NCI-H2227 (cell line): ENCODE measurements around the gene DYNC2H1.

ENCODE experiments used
- DNase-seq: peaks from one replicate; lab custom pipeline; 2025; ENCODE audit not compliant: unreplicated experiment; lab: John Stamatoyannopoulos, UW

The DYNC2H1 gene, protein sequence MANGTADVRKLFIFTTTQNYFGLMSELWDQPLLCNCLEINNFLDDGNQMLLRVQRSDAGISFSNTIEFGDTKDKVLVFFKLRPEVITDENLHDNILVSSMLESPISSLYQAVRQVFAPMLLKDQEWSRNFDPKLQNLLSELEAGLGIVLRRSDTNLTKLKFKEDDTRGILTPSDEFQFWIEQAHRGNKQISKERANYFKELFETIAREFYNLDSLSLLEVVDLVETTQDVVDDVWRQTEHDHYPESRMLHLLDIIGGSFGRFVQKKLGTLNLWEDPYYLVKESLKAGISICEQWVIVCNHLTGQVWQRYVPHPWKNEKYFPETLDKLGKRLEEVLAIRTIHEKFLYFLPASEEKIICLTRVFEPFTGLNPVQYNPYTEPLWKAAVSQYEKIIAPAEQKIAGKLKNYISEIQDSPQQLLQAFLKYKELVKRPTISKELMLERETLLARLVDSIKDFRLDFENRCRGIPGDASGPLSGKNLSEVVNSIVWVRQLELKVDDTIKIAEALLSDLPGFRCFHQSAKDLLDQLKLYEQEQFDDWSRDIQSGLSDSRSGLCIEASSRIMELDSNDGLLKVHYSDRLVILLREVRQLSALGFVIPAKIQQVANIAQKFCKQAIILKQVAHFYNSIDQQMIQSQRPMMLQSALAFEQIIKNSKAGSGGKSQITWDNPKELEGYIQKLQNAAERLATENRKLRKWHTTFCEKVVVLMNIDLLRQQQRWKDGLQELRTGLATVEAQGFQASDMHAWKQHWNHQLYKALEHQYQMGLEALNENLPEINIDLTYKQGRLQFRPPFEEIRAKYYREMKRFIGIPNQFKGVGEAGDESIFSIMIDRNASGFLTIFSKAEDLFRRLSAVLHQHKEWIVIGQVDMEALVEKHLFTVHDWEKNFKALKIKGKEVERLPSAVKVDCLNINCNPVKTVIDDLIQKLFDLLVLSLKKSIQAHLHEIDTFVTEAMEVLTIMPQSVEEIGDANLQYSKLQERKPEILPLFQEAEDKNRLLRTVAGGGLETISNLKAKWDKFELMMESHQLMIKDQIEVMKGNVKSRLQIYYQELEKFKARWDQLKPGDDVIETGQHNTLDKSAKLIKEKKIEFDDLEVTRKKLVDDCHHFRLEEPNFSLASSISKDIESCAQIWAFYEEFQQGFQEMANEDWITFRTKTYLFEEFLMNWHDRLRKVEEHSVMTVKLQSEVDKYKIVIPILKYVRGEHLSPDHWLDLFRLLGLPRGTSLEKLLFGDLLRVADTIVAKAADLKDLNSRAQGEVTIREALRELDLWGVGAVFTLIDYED (N-terminal part only)

DNA sequence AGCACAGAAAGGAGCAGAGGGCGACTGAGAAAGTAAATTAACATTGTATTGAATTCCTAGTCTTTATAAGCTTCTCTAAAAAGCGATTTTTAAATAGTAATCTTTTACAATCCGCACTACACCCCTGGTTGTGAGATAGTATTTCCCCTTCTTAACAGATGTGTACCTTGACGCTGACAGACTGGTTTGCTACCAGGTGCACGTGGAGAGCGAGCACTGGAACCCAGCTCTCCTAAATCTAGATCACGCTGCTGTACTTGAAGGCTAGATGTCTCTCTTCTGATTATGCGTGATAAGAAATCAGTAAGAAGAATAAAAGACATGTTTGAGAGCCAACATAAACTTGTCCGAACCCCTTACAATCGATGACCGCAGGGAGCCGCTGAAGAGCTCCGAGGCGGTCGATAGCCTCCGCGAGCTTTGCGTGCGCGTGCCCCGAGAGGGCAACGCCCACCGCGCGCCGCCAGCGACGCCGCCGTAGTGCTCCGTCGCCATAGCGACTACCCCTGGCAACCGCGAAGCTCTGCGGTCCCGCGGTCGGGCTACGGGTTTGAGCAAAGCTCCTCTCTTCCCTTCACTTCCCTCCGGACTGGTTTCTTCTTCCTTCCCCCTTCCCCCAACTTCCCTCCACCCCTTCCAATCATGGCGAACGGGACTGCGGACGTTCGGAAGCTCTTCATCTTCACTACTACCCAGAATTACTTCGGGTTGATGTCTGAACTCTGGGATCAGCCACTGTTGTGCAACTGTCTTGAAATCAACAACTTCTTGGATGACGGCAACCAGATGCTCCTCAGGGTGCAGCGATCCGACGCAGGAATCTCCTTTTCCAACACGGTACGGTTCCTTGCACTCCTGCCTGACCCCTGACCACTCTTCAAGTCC, at the start of gene DYNC2H1:
DYNC2H1 (plus strand) TSS at position 494 of the 885 bp plus-strand sequence; CDS start at position 643, 149 bp downstream.
- DNase-seq = peak; percentile 93

DNA sequence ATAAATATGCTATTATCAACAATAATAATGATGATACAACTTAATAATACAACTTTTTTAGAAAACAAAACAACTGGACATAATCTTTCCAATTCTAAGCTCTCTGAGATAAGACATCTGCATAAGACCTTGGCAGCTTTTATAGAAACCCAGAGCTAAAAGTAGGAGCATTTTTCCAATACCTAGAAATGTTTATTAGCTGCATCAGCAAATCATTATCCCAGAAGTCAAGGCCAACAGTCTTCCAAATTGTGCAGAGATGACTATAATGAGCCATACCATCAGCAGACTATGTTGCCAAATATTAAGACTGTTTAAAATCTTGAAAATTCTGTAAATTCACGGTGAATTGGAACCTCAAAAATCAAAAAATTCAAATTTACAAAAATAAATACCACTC, 47.6 kb upstream of the DYNC2H1 start:
- DNase-seq = no peak

DNA sequence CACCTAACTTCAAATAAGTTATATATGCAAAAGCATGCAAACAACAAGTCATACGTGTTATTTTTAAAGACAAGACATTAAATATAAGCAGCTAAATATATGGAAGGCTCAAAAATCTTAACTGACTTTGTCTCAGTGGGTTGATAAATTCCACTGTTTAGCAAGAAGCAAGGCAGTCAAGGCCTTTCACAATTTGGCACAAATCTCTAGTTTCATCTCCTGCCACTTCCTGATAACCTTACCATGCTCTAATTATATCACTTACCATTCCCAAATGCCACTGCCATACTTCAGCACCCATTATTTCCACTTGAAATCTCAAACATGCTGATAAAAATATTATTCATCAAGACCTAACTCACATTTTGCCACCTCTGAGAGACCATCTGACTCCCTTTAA, 42.1 kb upstream of the DYNC2H1 start:
- no peak for DNase-seq

DNA sequence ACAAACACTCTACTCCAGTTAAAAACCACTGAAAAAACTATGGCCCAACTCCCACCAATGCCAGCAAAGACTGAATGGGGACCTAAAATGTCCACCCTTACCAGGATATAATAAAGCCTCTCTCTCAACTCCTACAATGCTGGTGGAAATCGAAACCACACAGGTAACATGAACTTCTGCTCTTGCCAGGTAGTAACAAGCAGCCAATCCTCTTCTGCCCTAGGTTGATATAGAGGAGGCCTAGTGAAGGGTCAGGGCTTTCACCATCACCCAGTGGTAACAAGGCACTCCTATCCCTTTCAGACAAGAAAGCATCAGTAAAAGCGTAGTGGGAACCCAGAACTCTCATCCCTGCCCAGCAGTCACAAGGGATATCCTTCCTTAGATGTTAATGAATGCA, 39.9 kb upstream of the DYNC2H1 start:
- no peak for DNase-seq

DNA sequence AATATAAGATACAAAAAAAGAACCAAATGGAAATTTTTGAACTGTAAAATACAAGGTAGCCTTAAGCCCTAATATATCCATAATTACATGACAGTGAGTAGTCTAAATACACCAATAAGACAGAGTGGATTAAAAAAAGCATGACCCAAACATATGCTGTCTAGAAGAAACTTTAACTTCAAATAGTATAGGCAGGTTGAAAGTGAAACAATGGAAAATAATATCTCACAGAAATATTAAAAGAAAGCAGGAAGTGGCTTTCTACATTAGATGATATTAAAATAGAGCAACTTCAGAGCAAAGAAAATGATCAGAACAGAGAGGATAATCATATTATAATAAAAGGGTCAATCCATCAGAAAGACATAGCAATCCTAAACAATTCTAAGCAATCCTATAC, 39.1 kb upstream of the DYNC2H1 start:
- DNase-seq = no peak

DNA sequence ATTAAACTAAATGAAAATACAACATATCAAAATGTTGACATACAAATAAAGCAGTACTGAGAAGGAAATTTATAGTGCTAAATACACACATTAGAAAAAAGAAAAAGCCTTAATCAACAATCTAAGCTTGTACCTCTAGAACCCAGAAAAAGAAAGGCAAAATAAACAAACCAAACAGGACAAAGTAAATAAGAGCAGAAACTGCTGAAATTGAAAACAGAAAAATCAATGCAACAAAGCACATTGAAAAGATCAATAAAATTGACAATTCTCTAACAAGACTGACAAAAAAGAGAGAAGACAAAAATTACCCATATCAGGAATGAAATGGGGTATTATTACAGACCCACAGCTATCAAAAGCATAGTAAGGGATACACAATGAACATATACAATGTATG, 38.2 kb upstream of the DYNC2H1 start:
- no peak for DNase-seq

DNA sequence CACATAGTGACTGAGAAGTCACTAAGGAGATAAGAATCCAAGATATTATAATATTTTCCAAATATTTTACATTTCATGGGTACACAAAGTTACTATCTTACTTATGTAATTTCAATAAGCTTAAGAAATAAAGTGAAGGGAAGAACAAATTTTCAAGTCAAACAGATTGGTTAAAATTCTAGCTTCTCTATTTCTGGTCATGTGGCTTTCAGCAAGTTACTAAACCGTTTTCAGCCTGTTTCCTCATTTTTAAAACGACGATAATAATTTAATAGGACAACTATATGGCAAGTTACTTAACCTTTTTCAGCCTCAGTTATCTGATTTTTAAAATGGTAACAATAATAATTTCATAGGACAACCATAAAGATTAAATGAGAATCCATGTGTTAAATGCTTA, 32.9 kb upstream of the DYNC2H1 start:
- DNase-seq = no peak

DNA sequence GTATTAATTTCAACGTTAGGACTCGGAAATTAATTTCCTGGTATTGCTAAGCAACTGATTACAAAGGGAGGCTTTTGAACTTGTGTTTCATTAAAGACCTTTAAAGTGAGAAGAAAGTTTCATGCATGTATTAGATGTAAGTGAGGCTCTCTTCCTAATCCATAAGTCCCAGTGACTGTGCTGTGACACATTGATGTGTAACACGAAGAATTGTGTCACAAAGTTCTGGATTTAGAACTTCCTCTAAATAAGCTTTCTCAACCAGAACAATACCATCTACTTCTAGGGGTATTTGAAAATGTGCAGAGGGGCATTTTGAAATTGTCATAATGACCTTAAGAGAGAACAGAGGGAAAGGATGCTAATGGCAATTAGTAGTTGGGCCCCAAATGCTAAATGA, 31.7 kb upstream of the DYNC2H1 start:
- no peak for DNase-seq

DNA sequence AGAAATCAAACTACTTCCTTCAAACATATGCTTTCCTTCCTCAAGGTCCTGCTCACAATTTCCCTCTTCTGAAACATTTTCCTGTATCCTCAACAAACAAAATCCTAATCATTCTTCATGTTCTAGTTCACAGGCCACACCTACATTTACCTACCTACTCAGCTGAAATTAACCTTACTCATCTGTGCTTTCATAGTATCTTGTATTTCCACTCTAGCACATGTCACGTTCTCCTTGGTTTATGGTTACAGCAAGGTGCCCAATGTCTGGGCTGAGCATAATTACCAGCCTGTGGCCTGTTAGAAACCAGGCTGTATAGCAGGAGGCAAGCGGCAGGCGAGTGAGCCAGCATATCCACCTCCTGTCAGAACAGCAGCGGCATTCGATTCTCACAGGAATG, 30.5 kb upstream of the DYNC2H1 start:
- no peak for DNase-seq

DNA sequence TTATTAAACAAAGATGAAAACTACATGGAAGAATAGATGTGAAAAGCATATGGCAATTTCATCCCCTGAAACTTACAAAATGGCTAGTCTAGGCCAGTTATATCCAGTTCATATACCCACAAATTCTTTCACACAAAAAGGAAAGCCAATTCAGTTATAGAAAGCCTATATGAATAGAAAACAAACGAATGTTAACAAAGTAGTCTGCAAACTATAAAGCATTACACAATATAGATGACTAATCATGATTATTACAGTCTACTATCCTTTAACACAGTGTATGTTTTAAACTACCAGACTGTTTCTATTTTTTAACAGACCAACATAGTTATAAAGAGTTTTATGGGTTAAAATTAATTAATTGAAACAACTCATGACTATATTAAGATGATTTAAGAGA, 29.4 kb upstream of the DYNC2H1 start:
- DNase-seq = no peak

DNA sequence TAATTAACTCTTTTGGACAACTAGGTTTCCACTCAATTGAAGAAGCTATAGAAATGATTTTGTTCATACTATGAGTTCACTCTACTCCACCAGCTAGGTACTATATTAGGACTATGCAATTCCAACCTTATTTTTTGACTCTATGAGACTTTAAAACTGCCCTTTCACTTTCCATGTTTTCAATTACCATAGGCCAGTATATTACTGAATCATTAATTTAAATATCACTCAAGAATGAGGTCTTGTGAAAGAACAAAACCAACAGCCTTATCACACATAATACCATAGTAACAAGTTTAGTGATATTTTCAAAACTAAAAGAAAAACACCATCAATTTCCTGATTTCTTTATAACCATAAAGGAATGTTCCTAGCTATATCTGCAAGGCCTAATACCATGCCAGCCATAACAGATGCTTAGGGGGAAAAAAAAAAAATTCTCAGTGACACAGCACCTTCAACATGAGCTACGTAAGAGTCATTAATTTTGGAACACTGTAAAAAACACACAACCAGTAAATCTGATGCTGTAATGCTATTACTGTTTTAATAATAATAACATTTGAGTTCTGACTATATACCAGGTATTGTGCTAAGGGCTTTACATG, 23.4 kb upstream of the DYNC2H1 start:
- no peak for DNase-seq

DNA sequence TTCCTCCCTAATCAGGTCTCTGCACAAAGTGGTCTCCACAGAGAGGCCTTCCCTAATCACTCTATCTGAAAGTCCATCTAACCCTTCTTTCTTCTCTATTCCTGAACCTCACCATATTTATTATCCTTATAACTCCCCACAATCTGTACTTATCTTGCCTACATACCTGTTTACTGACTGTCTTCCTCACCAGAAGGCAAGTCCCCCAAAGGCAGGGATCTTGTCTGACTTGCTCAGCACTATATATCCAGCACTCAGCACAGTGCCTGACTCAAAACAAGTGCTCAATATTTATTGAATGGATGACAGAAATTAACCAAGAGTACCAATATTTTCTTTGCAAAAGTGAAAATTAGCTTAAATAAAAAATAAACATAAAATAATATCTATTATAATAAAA, 22.8 kb upstream of the DYNC2H1 start:
- DNase-seq = no peak

DNA sequence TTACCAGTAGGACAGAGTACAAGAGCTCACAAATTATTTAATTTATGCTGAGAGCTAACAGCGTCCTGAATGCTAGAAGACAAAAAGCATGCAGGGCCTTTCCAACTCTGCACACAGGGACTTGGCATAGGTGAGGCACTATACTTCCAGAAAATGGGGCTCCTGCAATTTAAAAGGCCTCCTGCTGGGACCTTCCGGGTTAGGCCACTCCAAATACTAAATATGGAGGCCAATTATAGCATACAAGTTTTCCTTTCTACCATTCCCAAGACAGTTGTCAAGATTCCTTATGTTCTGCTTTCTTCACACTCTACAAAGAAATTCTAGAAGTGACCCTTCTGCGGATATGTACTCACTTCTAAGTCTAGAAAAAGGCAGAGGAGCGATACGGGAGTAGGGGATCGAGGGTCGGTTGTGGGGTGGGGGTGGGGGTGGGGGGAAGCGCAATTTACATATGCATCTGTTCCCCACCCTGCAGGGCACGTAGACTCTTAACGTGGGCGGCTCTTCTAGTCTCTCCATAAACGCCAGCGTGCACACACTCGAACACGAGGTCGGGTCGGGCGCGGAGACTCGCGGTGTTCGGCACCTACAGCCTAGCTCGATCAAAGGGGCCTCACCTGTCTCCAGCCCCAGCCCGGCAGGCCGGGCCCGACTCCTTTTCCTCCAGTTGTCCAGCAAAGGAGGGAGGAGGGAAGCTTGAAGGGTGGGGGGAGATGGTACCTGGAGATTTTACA, 18.0 kb upstream of the DYNC2H1 start:
- peak; percentile 33 for DNase-seq

DNA sequence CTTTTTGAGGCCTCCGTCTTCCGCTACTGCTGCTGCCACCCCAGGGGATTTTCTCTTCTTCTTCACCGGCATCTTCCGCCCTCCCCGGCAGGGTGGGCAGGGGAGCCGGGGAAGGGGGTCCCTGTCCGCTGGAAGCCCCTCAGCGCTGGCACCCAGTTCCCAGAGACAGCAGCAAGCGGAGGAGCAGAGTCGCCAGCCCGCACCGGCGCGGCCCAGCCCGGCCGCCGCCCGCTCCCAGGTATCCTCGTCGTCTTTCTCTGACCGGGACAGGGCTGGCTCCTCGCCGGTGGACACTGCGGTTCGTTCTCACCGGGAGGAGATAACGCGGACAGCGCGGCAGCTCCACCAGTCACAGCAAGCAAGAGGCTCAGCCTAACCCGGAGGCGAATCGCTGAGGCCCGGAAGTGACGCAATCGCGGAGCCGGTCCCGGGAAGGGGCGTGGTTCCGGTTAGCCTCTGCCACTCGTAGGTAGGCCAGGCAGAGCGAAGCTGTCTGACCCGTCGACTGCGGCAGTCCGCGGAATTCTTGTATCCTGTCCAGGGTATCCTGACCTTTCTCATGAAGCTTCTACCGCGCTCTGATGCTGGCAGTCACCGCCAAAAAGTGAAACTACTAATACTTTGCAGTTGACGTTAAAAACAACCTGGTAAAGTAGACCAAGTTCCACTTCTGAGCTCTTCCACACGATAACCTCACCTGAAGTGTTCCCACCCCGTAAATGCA, 17.3 kb upstream of the DYNC2H1 start, which contains the start of gene DCUN1D5:
DCUN1D5 (minus strand) TSS at position 360 of the 724 bp plus-strand sequence; CDS start at position 72, 288 bp downstream.
- DNase-seq = peak; percentile 92

DNA sequence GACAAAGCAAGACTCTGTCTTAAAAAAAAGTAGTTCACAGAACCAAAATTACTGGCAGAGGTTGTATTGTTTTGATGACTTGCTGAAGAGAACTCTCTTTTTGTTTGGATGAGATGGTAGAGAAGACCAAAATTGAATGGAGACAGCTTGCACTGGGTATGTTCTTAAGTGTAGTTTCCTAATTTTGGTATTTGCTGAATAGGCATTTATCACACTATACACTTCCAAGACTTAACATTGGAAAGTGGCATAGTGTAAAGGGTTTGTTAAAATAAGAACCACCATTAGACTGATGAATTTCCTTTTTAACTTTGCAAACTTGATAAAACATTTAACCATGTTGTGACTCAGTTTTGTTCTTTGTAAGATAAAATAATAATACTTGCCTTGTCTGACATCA, 11.9 kb upstream of the DYNC2H1 start:
- DNase-seq = no peak

DNA sequence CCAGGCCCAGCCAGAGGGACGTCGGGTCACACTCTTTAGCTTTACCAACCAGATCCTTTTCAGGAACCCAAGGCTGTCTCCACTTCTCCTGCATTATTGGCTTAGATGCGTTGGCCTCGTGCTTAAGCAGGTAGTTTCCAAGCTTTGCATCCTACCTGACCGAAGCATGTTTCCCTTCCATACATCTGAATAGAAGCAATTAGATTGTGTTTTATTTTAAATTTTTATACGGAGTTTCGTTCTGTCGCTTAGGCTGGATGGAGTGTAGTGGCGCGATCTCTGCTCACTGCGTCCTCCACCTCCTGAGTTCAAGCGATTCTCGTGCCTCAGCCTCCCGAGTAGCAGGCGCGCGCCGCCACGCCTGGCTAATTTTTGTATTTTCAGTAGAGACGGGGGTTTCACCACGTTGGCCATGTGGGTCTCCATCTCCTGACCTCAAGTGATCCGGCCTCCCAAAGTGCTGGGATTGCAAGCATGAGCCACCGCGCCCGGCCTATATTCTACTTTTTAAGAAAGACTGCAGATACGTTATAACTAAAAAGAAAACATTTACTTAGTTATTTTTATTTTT, 677 bp downstream of the DYNC2H1 start:
- peak; percentile 20 for DNase-seq

DNA sequence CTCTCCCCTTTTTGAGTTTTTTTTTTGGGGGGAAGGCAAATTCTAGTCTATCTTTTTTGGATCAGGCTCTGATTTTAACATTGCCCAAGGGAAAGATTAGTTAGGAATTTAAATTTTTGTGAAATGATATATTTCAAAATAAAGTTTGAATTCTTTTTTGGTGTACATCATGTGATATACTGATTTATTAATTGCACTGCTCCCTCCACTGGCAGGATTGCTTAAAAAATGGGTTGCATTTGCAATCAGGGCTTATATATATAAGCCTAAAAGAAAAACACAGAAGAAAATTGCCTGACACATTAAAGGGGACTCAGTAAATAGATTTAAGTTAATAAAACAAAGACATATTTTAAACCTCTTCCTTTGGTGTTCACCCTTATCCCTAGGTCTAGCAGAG, 1.2 kb downstream of the DYNC2H1 start:
- DNase-seq = peak; percentile 2

DNA sequence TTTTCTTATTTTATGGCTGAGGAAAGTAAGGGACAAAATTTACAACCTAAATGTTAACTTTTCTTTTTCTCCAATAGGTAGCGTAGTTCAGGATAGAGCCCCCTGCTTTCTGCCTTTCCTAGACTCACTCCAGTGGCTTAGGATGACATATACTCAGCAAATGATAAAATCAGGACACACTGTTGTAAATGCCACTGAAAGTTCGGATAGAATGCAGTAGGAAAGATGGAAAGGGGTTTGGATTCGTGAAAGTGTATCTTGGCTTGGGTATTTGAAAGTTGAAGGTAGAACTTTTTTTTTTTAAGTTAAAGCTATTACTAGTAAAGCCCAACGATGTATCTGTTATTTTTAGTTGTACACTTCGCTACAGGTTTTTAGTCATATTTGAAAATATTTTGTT, 2.2 kb downstream of the DYNC2H1 start:
- no peak for DNase-seq
